Stomach (tissue), 4 donors: ENCODE data around the gene MYH8.

ENCODE experiments used
- EP300 ChIP-seq: sonication (generic); formaldehyde crosslinking; IDR thresholded peaks from one replicate; pipeline ENCODE4 v1.6.1; 2017; ENCODE audit warnings: antibody characterized with exemption
- POLR2A ChIP-seq, 4 donors: fragments of 450-650 bp; IDR thresholded peaks; one replicate each; pipeline ENCODE4 v1.6.1; 2016; ENCODE audit warnings: antibody characterized with exemption in 4 of 4, control low read depth in 2 of 4, mild to moderate bottlenecking in 1 of 4, moderate library complexity in 1 of 4
- POLR2AphosphoS5 ChIP-seq, 3 donors: sonication (generic); formaldehyde crosslinking; IDR thresholded peaks; one replicate each; pipeline ENCODE4 v1.6.1; 2016; ENCODE audit warnings: antibody characterized with exemption in 3 of 3
- TF ChIP-seq, protein P1 (sequence below), 7 experiments: fragments of 450-650 bp in 4 of 7; fragments of 200-600 bp in 3 of 7; sonication (generic) in 3 of 7; IDR thresholded peaks; one replicate each; pipeline ENCODE4 v1.5.1; 2016 to 2019; ENCODE audit warnings: antibody characterized with exemption in 7 of 7, control low read depth in 2 of 7, mild to moderate bottlenecking in 1 of 7

DNA sequence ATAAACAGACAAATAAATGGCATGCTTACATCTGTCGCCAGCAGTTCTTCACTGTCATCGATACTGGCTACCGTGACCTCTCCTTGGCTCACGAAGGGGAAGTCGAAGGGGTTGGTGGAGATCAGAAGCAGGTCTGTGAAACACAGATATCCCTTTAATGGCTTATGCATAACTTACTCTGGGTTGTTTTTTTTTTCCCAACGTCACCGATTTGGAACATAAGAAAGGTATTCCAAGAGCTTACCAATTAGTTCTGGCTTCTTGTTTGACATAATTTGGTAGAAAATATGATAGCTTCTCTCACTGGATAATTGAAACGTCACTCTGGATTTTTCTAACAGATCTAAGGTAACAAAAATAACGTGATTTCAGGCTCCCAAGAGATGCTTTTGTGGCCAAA is 67.1 kb downstream of the MYH8 start:
- no peak for TF ChIP-seq POLR2A (IDR thresholded peaks at IDR 0.05)
- TF ChIP-seq POLR2AphosphoS5 (IDR thresholded peaks at IDR 0.05): no peak
- TF ChIP-seq, protein P1, sequence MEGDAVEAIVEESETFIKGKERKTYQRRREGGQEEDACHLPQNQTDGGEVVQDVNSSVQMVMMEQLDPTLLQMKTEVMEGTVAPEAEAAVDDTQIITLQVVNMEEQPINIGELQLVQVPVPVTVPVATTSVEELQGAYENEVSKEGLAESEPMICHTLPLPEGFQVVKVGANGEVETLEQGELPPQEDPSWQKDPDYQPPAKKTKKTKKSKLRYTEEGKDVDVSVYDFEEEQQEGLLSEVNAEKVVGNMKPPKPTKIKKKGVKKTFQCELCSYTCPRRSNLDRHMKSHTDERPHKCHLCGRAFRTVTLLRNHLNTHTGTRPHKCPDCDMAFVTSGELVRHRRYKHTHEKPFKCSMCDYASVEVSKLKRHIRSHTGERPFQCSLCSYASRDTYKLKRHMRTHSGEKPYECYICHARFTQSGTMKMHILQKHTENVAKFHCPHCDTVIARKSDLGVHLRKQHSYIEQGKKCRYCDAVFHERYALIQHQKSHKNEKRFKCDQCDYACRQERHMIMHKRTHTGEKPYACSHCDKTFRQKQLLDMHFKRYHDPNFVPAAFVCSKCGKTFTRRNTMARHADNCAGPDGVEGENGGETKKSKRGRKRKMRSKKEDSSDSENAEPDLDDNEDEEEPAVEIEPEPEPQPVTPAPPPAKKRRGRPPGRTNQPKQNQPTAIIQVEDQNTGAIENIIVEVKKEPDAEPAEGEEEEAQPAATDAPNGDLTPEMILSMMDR (IDR thresholded peaks at IDR 0.05): no peak
- no peak for TF ChIP-seq EP300
